GM19438 (cell line): ENCODE data around the gene RAB31.

Experiments used
- ATAC-seq: cut with Tn5 transposase; IDR thresholded peaks from one replicate; pipeline ENCODE4 v1.9.1; 2021; ENCODE audit warnings: low read depth; ENCODE audit not compliant: unreplicated experiment

RAB31 gene

GRCh38 chr18:9831036-9831722 lies 123.1 kb downstream of the RAB31 start:
- no peak for ATAC-seq

GRCh38 chr18:9831723-9832199 lies 123.7 kb downstream of the RAB31 start:
- ATAC-seq = no peak

- ATAC-seq = no peak
Observed at GRCh38 chr18:9832871-9833270, 124.8 kb downstream of the RAB31 start.

DNA sequence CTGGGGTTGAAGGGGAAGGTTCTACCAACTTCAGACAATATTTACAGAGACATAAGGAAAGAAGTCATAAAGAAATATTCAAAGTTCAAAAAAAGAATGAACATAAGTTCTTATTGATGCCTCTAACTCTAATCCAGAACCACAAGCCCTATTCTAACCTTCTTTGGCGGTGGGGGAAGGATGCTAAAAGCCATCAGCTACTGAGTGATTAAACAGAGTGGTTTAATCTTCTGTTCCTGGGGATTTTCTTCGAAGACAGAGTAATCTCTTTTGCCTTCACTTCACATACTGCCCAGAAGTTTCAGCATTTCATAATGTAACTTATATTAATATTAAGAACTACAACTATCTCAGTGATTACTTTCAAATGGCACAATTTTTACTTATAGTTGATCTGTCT lies 126.5 kb downstream of the RAB31 start:
- no peak for ATAC-seq

GRCh38 chr18:9835113-9835755 lies 127.1 kb downstream of the RAB31 start:
- no peak for ATAC-seq

DNA sequence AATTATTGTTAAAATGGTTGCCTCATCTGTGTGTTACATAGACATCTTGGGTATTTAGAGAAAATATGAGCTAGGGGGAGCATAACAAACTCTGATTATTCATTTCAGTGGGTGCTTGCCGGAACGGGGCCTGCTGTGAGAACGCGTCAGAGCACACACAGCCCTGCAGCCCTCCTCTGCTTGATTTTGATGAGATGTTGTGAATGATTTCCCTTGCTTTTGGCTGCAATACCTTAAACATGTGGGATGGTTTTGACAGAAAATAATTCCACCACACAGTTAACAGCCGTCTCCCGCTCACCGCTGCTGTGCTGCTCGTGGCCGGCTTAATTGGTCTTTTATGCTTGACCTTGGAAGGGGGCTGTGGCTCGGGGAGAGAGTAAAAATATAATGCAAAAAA lies 127.7 kb downstream of the RAB31 start:
- no peak for ATAC-seq

DNA sequence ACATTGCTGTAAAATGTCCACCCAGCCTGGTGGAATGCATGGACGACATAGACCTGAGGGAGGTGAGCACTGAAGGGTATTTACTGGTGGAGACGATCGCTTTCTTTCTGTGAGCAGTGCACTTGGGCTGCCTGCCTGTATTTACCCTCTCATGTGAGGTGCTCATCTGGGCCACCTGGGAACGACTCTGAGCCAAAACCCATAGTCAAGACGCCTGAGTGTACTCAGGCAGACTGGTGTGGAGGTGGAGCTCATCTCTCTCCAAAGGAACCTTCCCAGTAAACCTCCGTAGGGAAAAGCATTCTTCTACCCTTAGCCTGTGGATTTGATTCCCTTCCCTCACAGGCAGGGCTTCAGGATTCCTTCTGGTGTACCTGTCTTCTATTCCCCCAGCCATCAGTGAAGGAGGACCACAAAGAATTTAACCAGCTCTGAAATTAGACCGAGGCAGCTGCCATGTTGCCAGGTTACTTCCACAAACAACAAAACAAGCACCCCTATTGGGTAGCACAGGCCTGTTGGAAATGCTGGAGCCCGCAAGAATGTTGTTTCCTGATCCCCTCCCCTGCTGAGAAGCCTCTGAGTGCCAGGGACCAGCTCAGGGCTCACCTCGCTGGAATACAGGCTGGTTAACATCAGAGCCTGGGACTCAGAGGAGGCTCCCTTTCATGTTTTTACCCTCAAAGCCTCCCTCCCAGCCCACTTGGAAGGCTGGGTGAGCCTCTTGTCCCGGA lies 130.2 kb downstream of the RAB31 start:
- ATAC-seq = no peak

DNA sequence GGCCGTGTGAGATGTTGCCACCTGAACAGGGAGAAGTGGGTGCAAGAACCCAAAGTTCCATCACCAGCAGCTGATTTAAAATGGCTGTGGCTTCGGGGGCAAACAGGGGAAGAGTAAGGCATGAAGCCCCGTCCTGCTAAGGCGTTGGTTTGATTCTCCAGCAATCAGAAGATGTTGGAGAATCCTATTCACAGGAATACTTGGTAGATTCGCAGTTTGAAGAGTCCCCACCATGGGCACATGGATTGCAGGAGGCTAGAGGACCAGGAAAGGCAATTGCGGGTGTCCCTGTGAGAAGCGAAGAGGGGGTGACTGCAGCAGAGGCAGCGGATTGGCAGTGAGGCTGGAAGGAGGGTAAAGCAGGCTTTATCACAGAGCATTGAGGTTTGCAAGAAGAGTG lies 131.1 kb downstream of the RAB31 start:
- no peak for ATAC-seq

GRCh38 chr18:9839853-9840252 lies 131.8 kb downstream of the RAB31 start:
- ATAC-seq = no peak

GRCh38 chr18:9841752-9842151 lies 133.7 kb downstream of the RAB31 start:
- ATAC-seq = no peak

DNA sequence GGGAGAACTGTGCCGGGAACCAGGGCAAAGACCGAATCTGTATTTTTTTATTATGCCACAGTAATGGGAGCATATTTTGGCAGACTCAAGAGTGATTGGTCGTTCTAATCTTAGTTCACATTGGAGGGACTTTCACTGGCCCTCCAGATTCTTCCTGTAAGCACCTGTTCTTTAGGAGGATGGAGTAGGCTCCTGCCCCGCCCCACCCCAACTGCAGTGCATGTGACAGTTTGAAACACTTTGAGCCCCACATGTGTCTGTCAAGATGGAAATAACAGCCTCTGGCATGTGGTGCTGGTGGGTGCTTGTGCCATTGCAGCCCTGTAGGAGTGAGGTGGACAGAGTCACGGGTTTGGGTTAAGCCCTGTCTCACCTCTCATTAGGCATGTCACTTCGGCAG lies 134.3 kb downstream of the RAB31 start:
- ATAC-seq = no peak

DNA sequence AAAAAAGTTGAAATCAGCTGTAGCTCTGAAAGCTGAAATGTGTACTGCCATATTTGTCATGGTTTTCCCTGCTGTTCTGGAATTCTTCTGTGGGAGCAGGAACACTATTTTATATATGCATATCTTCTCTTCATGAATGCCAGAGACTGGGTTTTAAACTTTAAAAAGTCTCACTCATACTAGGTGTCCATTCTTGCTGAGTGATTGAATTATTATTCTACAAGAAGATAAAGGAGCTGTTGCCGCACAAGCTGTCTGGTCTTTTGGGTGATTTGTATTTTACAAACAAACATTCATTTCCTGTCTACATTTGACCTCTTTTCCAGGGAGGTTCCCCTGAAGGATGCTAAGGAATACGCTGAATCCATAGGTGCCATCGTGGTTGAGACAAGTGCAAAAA lies 137.2 kb downstream of the RAB31 start:
- ATAC-seq = no peak

DNA sequence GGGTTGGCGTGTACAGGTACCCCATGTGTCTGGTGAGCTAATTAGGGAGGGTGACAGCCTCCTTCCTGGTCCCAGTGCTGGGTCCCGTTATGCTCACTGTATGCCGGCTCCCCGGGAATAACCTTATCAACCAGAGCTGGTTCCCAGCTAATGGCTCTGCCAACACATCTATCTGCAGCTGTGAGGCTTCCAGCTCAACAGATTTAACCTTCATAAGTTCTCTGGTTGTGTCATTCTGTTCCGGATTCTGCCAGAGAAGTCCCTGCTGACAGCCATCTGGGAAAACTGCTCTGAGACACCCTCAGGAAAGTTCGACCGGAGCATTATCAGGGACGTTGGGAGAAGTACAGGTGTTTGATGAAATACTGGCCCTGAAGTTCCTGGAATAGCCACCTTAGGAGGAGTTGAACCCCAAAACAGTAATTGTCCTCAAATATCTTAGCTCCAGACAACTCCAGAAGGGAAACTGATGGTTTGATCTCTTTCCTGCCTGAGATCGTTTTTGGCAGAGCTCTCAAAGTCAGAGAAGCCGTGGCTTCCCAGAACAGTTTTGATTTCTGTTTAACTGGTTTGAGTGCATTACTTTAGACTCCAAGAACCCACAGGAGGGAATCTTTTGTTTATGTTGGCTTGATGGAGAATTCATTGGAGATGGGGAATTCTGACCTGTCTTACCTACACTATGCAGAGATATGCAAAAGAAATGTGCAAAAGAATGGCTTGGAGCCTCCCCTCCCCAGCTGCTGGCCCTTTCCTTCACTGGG lies 138.2 kb downstream of the RAB31 start:
- ATAC-seq = no peak

GRCh38 chr18:9848170-9848879 lies 140.2 kb downstream of the RAB31 start:
- no peak for ATAC-seq

DNA sequence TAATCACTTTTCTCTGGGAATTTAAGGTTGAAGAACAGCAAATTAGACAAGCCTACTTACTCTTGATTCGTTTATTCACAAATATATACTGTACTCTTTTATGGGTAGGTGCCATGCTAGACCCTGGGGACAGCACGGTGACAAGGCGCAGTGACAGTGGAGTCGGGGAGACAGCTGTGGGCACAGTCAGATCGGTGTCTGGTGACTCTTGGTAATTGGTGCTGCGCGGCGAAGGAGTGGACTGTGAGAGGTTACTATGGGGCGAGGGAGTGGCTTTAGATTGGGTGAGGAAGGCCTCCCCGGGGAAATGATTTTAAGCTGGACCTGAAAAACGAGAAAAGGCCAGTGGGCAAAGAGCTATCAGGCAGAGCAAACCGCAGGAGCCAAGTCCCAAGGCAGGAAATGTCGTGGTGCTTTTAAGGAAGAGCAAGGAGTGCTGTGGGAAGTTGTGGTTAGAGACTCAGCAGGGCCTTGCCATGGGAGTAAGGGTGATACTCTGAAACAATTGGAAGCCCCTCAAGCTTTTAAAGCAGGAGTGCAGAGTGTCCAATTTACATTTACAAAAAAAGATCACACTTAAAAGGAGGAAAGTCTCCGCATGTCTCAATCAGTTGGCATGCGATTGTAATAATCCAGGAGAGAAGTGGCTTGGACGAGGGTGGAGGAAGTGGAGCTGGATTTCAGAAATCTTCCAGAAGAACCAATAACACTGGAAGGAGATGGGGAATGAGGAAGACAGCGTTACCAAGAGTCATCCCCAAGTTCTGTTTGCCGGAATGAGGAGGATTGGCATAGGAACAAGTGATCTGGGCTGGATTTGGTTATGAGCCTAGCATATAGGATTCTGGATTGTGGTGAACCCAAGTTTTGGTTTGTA lies 141.5 kb downstream of the RAB31 start:
- ATAC-seq = no peak

- no peak for ATAC-seq
Observed at GRCh38 chr18:9850309-9850708, 142.2 kb downstream of the RAB31 start.

GRCh38 chr18:9851511-9851910 lies 143.4 kb downstream of the RAB31 start:
- ATAC-seq = no peak

DNA sequence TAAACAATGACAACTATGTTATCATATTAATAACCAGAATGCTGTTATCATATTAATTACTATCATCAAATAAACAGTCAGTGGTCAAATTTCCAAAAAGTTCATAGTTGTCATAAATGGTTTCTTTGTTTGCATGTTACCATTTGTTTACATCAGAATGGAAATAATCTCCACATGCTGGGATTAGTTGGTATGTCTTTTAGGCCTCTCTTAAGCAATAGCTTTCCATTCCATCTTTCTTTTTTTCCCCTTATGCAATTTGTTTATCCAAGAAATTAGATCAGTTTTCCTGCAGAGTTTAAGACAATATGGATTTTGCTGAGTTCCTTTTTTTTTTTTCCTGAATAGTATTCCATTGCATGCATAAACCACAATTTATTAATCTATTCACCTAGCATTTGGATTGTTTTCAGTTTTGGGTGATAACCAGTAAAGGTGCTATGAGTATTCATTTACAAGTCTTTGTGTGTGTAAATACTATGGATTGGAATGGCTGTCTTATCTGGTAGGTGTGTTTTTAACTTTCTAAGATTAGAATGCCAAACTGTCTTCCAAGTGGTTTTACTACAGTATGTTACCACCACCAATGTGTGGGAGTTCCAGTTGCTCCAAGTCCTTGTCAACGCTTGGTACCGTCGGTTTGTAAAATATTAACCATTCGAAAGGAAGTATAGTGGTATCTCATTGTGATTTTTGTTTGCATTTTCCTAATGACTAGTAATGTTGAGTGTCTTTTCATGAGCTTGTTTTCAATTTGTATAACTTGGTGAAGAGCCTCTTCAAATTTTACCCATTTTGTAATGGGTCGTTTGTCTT lies 144.4 kb downstream of the RAB31 start:
- no peak for ATAC-seq
